Activated naive CD4-positive, alpha-beta T cell treated with anti-CD3 and anti-CD28 coated beads for 36 hours (primary cell): Measurements from ENCODE around the gene NPAS1. TPM values are rescaled to one million over a fixed set of nuclear protein-coding genes. Genes with fewer than 3 reads are reported as not detected.

Source experiments
- CTCF ChIA-PET: fragments of 350-600 bp; sonication (Branson Sonifier 250); formaldehyde crosslinking; loops from one replicate; lab custom pipeline; 2021; ENCODE audit warnings: antibody characterized with exemption; lab: Charles Lee
- DNase-seq: peaks from one replicate; pipeline ENCODE4 v3.0.0-alpha.2; 2020
- H3K27ac Mint-ChIP-seq: one replicate; pipeline ENCODE4 v1.8.0; 2021; ENCODE audit warnings: mild to moderate bottlenecking, mixed read lengths
- H3K27me3 Mint-ChIP-seq: one replicate; pipeline ENCODE4 v1.8.0; 2021; ENCODE audit warnings: low read depth, mixed read lengths
- H3K36me3 Mint-ChIP-seq: one replicate; pipeline ENCODE4 v1.8.0; 2021; ENCODE audit warnings: low read depth, mixed read lengths
- H3K4me1 Mint-ChIP-seq: one replicate; pipeline ENCODE4 v1.8.0; 2021; ENCODE audit warnings: low read depth, mixed read lengths
- H3K4me3 Mint-ChIP-seq: one replicate; pipeline ENCODE4 v1.8.0; 2021; ENCODE audit warnings: mild to moderate bottlenecking, moderate library complexity, mixed read lengths
- H3K9me3 Mint-ChIP-seq: one replicate; pipeline ENCODE4 v1.8.0; 2021; ENCODE audit warnings: mixed read lengths
- intact Hi-C: fragments of 100-400 bp; cut with micrococcal nuclease; formaldehyde crosslinking; loops from one replicate; pipeline ENCODE4 v1.15.1; 2023
- total RNA-seq, 2 experiments: library from RNA; stranded (reverse); gene quantifications; one replicate each; pipeline ENCODE4 v1.2.3, GENCODE V29; 2021

NPAS1 gene
- total RNA-seq, 2 experiments from 2014 or later, result 0.21 TPM; not detected in 1

DNA sequence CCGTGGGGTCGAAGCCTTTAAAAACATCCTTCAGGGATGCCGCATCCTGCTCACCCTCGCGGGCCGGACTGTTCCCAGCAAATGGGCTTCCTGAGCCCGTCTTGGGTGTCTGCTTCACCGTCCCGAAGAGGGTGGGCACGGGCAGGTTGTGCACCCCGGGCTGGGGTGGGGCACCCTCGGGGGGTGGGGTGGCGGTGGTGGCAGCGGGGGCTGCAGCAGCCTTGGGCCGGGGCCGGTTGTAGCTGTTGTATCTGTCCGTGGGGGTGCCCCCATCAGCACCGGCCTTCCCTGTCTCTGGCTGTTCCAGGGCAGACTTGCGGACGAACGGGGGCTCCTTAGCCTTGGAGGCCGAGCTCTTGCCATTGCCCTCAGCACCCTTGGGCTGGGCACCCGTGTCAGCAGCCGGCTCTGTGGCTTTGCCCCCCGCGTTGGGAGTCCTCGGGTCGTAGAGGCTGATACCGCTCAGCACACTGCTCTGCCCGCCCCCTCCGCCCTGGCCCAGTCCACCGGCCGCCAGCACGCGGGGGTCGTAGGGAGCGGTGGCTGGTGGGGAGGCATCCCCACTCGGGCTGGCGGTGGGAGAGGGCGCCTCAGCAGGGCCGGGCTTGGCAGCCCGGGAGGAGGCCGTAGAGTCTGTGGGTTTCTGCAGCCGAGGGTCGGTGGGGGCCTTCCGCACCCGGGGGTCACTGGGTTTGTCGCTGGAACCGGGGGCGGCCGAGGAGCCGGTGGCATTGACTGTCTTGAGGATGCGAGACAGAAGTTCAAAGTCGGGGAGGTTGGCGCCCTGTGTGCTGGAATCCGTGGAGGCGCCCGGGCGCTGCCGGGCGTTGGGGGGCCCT is 47.0 kb downstream of the NPAS1 start:
- H3K27ac Mint-ChIP-seq, result no peak overlapping the region
- DNase-seq, result no peak
- peaks cover 21% of the 10 kb centered on the region for H3K36me3 Mint-ChIP-seq
- CTCF ChIA-PET, result no interaction called here
- H3K4me1 Mint-ChIP-seq, result no peaks in the 10 kb centered on the region
- H3K9me3 Mint-ChIP-seq, result no peaks in the 10 kb centered on the region
- intact Hi-C loops, result no loop called here
- H3K27me3 Mint-ChIP-seq, result no peaks in the 10 kb centered on the region
- H3K4me3 Mint-ChIP-seq, result no peak overlapping the region

DNA sequence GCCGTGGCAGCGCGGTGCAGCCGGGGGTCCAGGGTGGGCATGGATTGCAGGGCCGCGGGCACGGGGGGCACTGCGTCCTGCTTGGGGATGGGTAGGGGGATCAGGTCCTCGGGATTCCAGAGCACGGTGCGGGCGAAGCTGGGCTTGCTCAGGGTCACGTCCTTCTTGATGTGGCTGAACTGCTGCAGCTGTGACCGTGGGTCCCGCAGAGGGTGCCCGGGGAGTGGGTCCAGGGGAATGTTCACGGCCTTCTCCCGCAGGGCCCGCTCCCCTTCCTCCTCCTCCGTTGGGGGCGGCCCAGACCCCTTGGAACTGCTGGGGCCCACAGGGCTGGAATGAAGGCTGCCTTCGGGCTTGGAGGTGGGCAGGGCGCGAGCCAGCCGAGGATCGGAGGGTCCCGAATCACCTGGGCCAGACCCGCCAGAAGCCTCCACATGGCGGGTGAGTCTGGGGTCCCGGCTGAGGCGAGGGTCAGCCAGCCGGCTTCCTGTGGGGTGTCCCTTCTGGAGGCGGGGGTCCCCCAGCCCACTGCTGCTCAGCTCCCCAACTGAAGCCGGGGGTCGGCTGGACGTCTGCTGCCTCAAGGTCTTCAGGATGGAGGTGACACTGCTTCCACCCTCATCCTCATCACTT is 47.7 kb downstream of the NPAS1 start:
- Mint-ChIP-seq H3K4me3 (no peak overlapping the region), H3K9me3 (no peaks in the 10 kb centered on the region), H3K27me3 (no peaks in the 10 kb centered on the region), H3K27ac (no peak overlapping the region), H3K4me1 (no peaks in the 10 kb centered on the region), H3K36me3 (peaks cover 21% of the 10 kb centered on the region)
- CTCF ChIA-PET, result interaction anchor here (1.0 to 1.2 kb wide), 2 partner anchors 12 to 54 kb away, joined by 3 to 6 read pairs; no protein-coding TSS in a partner anchor
- DNase-seq, result no peak
- intact Hi-C loops, result no loop called here

DNA sequence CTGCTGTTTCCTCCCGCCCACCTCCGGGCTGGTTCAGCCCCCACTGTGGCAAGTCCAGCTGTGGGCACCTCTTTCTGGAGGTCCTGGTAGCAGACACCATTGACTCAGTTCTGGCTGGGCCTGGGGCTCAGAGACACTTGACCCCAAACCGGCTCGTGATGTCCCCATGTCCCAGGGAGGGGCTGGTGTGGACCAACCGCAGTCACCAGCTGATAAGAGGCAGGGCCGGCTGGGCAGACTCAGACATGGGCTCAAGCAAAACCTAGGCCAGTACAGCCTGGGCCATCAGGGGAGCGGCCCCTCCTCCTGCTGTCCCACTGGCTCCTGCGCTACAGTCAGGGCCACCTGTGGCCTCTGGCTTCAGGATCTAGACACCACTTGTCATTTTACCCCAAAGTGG is 48.6 kb downstream of the NPAS1 start:
- Mint-ChIP-seq H3K9me3 (no peaks in the 10 kb centered on the region), H3K4me3 (no peak overlapping the region), H3K27ac (no peak overlapping the region), H3K27me3 (no peaks in the 10 kb centered on the region), H3K4me1 (no peaks in the 10 kb centered on the region), H3K36me3 (peaks cover 24% of the 10 kb centered on the region)
- intact Hi-C loops, result no loop called here
- DNase-seq, result no peak
- CTCF ChIA-PET, result interaction anchor here (0.5 to 1.2 kb wide), 3 partner anchors 11 to 560 kb away, joined by 3 to 6 read pairs (median 3); no protein-coding TSS in a partner anchor

- Mint-ChIP-seq H3K27me3 (no peaks in the 10 kb centered on the region), H3K4me3 (no peak overlapping the region), H3K9me3 (no peaks in the 10 kb centered on the region), H3K4me1 (no peaks in the 10 kb centered on the region), H3K27ac (no peak overlapping the region), H3K36me3 (peaks cover 24% of the 10 kb centered on the region)
- CTCF ChIA-PET, result interaction anchor here (0.9 kb wide), 1 partner anchor 8 kb away, joined by 3 read pairs; no protein-coding TSS in a partner anchor
- intact Hi-C loops, result no loop called here
- DNase-seq, result no peak
Observed at GRCh38 chr19:47068876-47069406, 49.3 kb downstream of the NPAS1 start.

GRCh38 chr19:47069795-47070194 is 50.2 kb downstream of the NPAS1 start:
- Mint-ChIP-seq H3K27ac (no peak overlapping the region), H3K9me3 (no peaks in the 10 kb centered on the region), H3K27me3 (no peaks in the 10 kb centered on the region), H3K4me3 (no peak overlapping the region), H3K4me1 (no peaks in the 10 kb centered on the region), H3K36me3 (peaks cover 26% of the 10 kb centered on the region)
- CTCF ChIA-PET, result no interaction called here
- intact Hi-C loops, result no loop called here
- no peak for DNase-seq

DNA sequence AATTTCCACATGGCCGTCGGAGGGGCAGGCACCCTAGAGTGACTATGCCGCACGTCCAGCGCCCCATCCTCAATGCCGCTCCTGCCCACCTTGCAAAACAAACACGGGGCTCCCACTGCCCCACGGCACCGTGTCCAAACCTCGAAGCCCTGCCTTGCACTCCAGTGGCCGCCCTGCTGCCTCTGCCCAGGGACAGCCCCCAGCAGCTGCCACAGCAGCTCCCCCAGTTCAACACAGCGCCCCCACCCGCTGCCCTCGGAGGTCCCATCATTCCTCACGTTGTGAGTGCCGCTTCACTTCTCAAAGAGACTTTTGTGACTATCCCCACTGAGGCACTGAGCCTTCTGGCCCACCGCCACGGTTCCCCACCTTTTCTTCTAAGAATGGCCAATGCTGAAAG is 51.1 kb downstream of the NPAS1 start:
- no peak for DNase-seq
- H3K27ac Mint-ChIP-seq, result peak overlapping the region; percentile 51
- CTCF ChIA-PET, result no interaction called here
- peaks cover 3% of the 10 kb centered on the region for H3K4me1 Mint-ChIP-seq
- peaks cover 32% of the 10 kb centered on the region for H3K36me3 Mint-ChIP-seq
- no peaks in the 10 kb centered on the region for H3K9me3 Mint-ChIP-seq
- H3K27me3 Mint-ChIP-seq, result no peaks in the 10 kb centered on the region
- no peak overlapping the region for H3K4me3 Mint-ChIP-seq
- intact Hi-C loops, result no loop called here

DNA sequence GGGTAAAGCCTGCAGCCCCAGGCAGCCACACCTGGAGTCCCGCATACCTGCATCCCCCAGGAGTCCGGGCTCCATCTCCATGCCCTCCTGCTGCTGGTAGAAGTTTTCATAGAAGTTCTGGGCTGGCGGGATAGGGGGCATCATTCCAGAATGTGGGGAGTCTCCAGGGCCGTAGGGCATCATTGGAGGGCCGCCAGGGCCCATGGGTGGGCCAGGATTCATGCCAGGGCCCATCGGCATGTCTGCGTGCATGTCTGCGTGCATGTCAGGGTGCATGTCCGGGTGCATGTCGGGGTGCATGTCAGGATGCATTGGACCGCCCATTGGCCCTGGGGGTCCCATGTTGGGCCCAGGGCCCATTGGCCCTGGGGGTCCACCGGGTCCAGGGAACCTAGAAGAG is 52.1 kb downstream of the NPAS1 start:
- CTCF ChIA-PET, result interaction anchor here (1.4 kb wide), 1 partner anchor 59 kb away, joined by 5 read pairs; no protein-coding TSS in a partner anchor
- no peaks in the 10 kb centered on the region for H3K9me3 Mint-ChIP-seq
- no peak overlapping the region for H3K4me3 Mint-ChIP-seq
- H3K36me3 Mint-ChIP-seq, result peaks cover 34% of the 10 kb centered on the region
- peaks cover 3% of the 10 kb centered on the region for H3K4me1 Mint-ChIP-seq
- intact Hi-C loops, result no loop called here
- no peak overlapping the region for H3K27ac Mint-ChIP-seq
- no peaks in the 10 kb centered on the region for H3K27me3 Mint-ChIP-seq
- DNase-seq, result no peak

DNA sequence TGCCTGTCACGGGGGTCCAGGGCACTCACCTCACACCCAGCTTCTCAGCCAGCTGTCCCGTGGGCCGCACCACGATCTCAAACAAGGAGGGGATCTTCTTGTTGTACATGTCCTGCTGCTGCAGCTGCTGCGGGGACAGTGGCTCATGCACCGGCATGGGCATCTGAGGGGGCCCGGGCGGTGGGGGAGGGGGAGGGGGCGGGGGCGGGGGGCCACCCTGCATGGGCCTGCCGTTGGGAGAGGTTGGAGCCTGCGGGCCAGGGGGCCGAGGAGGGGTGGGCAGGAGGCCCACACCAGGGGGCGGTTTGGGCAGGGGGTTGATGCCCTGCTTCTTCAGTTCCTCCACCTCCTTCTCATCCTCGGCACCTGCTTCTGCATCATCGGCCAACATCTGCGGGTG is 52.7 kb downstream of the NPAS1 start:
- peaks cover 3% of the 10 kb centered on the region for H3K4me1 Mint-ChIP-seq
- no peak overlapping the region for H3K4me3 Mint-ChIP-seq
- H3K36me3 Mint-ChIP-seq, result peaks cover 37% of the 10 kb centered on the region
- no peak overlapping the region for H3K27ac Mint-ChIP-seq
- DNase-seq, result no peak
- intact Hi-C loops, result no loop called here
- CTCF ChIA-PET, result interaction anchor here (1.4 kb wide), 1 partner anchor 59 kb away, joined by 5 read pairs; no protein-coding TSS in a partner anchor
- H3K27me3 Mint-ChIP-seq, result no peaks in the 10 kb centered on the region
- H3K9me3 Mint-ChIP-seq, result no peaks in the 10 kb centered on the region

GRCh38 chr19:47073574-47073973 is 53.9 kb downstream of the NPAS1 start:
- intact Hi-C loops, result no loop called here
- Mint-ChIP-seq H3K9me3 (no peaks in the 10 kb centered on the region), H3K27me3 (no peaks in the 10 kb centered on the region), H3K4me3 (no peak overlapping the region), H3K36me3 (peaks cover 39% of the 10 kb centered on the region), H3K27ac (no peak overlapping the region), H3K4me1 (peaks cover 3% of the 10 kb centered on the region)
- CTCF ChIA-PET, result no interaction called here
- no peak for DNase-seq

DNA sequence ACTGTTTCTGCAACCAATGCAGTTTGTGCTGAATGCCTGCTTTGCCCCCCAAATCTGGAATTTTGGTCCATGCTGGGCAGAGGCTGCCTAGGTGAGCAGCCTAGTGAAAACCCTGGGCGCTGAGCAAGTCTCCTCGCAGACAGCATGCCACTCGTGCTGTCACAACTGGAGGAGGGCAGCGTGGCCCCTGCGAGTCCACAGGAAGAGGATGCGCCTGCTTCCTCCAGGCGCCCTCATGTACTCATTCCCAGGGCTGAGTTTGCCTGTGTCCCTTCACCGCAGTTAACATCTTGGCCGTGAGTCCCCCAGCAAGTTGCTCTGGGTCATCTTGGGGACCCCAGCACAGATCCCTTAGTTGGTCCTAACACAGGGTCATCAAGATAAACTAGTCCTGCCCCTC is 55.0 kb downstream of the NPAS1 start:
- no peak for DNase-seq
- intact Hi-C loops, result loop anchor here (5.0 kb wide), 1 partner anchor 38 kb away; the partner anchor contains the start of gene ZC3H4
- Mint-ChIP-seq H3K27ac (no peak overlapping the region), H3K36me3 (peaks cover 41% of the 10 kb centered on the region), H3K9me3 (no peaks in the 10 kb centered on the region), H3K27me3 (no peaks in the 10 kb centered on the region), H3K4me3 (no peak overlapping the region), H3K4me1 (peaks cover 3% of the 10 kb centered on the region)
- CTCF ChIA-PET, result no interaction called here

GRCh38 chr19:47075179-47075810 is 55.7 kb downstream of the NPAS1 start:
- H3K36me3 Mint-ChIP-seq, result peaks cover 35% of the 10 kb centered on the region
- intact Hi-C loops, result loop anchor here (5.0 kb wide), 1 partner anchor 37 kb away; the partner anchor contains the start of gene ZC3H4
- no peak overlapping the region for H3K27ac Mint-ChIP-seq
- no peak for DNase-seq
- H3K4me3 Mint-ChIP-seq, result no peak overlapping the region
- no peaks in the 10 kb centered on the region for H3K27me3 Mint-ChIP-seq
- no peaks in the 10 kb centered on the region for H3K9me3 Mint-ChIP-seq
- CTCF ChIA-PET, result interaction anchor here (0.6 kb wide), 3 partner anchors 118 to 270 kb away, joined by 3 to 4 read pairs (median 3); no protein-coding TSS in a partner anchor
- H3K4me1 Mint-ChIP-seq, result peaks cover 3% of the 10 kb centered on the region

- DNase-seq, result no peak
- H3K27ac Mint-ChIP-seq, result no peak overlapping the region
- no peak overlapping the region for H3K4me3 Mint-ChIP-seq
- intact Hi-C loops, result loop anchor here (5.0 kb wide), 1 partner anchor 36 kb away; the partner anchor contains the start of gene ZC3H4
- H3K9me3 Mint-ChIP-seq, result no peaks in the 10 kb centered on the region
- CTCF ChIA-PET, result interaction anchor here (0.6 kb wide), 4 partner anchors 19 to 271 kb away, joined by 3 to 4 read pairs (median 3); no protein-coding TSS in a partner anchor
- H3K36me3 Mint-ChIP-seq, result peaks cover 29% of the 10 kb centered on the region
- H3K4me1 Mint-ChIP-seq, result peaks cover 3% of the 10 kb centered on the region
- no peaks in the 10 kb centered on the region for H3K27me3 Mint-ChIP-seq
Observed at GRCh38 chr19:47075941-47076340, 56.3 kb downstream of the NPAS1 start.
